ENCODE results near the gene VWA8.
A peak's percentile ranks its signal among the peaks of the same experiment; 100 is the strongest.
"Not testable (repeated sequence)": the region's sequence is repeated elsewhere in the genome, so short reads cannot be mapped to it uniquely, and the experiment has no call there.

Gene VWA8

GRCh38 chr13:41922894-41923293, 38.0 kb downstream of the VWA8 start:
- not testable (repeated sequence) for DNase-seq (ENCODE audit: low read depth)

GRCh38 chr13:41919741-41920487, 41.0 kb downstream of the VWA8 start:
- no peak for DNase-seq (ENCODE audit: low read depth)

- DNase-seq (ENCODE audit: low read depth) = no peak
Measured at GRCh38 chr13:41919031-41919740, 41.7 kb downstream of the VWA8 start.

GRCh38 chr13:41917641-41918040, 43.3 kb downstream of the VWA8 start:
- DNase-seq (ENCODE audit: low read depth) = peak; percentile 92

GRCh38 chr13:41916173-41916954, 44.5 kb downstream of the VWA8 start:
- peak; percentile 93 for DNase-seq (ENCODE audit: low read depth)

GRCh38 chr13:41915081-41915480, 45.8 kb downstream of the VWA8 start:
- DNase-seq (ENCODE audit: low read depth) = peak; percentile 16

GRCh38 chr13:41914552-41914951, 46.4 kb downstream of the VWA8 start:
- no peak for DNase-seq (ENCODE audit: low read depth)

GRCh38 chr13:41909506-41909905, 51.4 kb downstream of the VWA8 start:
- peak; percentile 39 for DNase-seq (ENCODE audit: low read depth)

- peak; percentile 37 for DNase-seq (ENCODE audit: low read depth)
Measured at GRCh38 chr13:41905600-41906254, 55.2 kb downstream of the VWA8 start.

GRCh38 chr13:41900918-41901317, 60.0 kb downstream of the VWA8 start:
- DNase-seq (ENCODE audit: low read depth) = peak; percentile 23

- DNase-seq (ENCODE audit: low read depth) = not testable (repeated sequence)
Measured at GRCh38 chr13:41898411-41898810, 62.5 kb downstream of the VWA8 start.

- peak; percentile 64 for DNase-seq (ENCODE audit: low read depth)
Measured at GRCh38 chr13:41897126-41897525, 63.8 kb downstream of the VWA8 start.

GRCh38 chr13:41895478-41895877, 65.4 kb downstream of the VWA8 start:
- DNase-seq (ENCODE audit: low read depth) = no peak

GRCh38 chr13:41891119-41891518, 69.8 kb downstream of the VWA8 start:
- DNase-seq (ENCODE audit: low read depth) = no peak

GRCh38 chr13:41883147-41883546, 77.8 kb downstream of the VWA8 start:
- no peak for DNase-seq (ENCODE audit: low read depth)

- DNase-seq (ENCODE audit: low read depth) = not testable (repeated sequence)
Measured at GRCh38 chr13:41881890-41882289, 79.0 kb downstream of the VWA8 start.

- no peak for DNase-seq (ENCODE audit: low read depth)
Measured at GRCh38 chr13:41880966-41881365, 79.9 kb downstream of the VWA8 start.

- peak; percentile 69 for DNase-seq (ENCODE audit: low read depth)
Measured at GRCh38 chr13:41864658-41865057, 96.3 kb downstream of the VWA8 start.

GRCh38 chr13:41862659-41863058, 98.2 kb downstream of the VWA8 start:
- DNase-seq (ENCODE audit: low read depth) = not testable (repeated sequence)

- no peak for DNase-seq (ENCODE audit: low read depth)
Measured at GRCh38 chr13:41859565-41859964, 101.3 kb downstream of the VWA8 start.

- peak; percentile 74 for DNase-seq (ENCODE audit: low read depth)
Measured at GRCh38 chr13:41858780-41859179, 102.1 kb downstream of the VWA8 start.

- peak; percentile 38 for DNase-seq (ENCODE audit: low read depth)
Measured at GRCh38 chr13:41854758-41855157, 106.2 kb downstream of the VWA8 start.
